Measurements from ENCODE around the gene FZR1. TPM values are rescaled to one million over a fixed set of nuclear protein-coding genes. Genes with fewer than 3 reads are reported as not detected.

Gene FZR1
- total and polyA plus RNA-seq, 9 of the 15 experiments (the other 6 are each of a cell fraction or from before 2014, with no cell fraction given) = 0.18 to 48.0 (median 22.2) TPM

DNA sequence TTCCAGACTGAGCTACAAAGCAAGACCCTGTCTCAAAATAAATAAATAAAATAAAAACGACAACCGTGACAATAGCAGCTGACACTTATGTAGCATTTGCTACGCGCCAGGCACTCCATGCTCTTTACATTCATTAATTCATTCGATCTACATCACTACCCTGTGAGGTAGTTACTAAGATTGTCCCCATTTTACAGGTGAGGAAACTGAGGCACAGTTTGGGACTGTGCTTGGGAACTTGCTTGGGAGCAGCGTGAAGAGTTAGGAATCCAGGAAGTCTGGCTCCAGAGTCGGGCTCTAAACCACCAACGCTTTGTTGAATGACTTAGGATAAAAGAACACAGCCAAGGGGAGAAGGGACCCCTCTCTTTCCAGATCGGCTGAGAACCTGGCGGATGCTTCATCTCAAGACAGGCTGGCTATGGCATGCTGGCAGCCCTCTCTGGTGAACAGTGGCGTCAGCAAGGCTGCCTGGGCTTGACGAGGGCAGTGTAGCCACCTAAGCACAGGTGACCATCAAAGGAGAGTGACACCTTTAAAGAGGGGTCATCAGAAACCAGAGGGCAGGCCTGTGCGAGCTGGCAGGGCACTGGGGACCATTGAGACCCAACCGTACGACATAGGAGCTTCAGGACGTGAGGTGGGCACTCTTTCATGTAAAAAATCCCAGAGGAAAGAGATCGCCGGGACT lies 6.2 kb upstream of the FZR1 start (continued):
- no peak for TF ChIP-seq ZFP1 (CRISPR knock-in tag; IDR thresholded peaks at IDR 0.05)
- TF ChIP-seq SMARCC2 (IDR thresholded peaks at IDR 0.05; ENCODE audit: low read depth) = no peak
- peak; percentile 61; the same call in 1 of the 2 replicates for TF ChIP-seq SMARCA5 (IDR thresholded peaks at IDR 0.05)
- TF ChIP-seq, protein P1, sequence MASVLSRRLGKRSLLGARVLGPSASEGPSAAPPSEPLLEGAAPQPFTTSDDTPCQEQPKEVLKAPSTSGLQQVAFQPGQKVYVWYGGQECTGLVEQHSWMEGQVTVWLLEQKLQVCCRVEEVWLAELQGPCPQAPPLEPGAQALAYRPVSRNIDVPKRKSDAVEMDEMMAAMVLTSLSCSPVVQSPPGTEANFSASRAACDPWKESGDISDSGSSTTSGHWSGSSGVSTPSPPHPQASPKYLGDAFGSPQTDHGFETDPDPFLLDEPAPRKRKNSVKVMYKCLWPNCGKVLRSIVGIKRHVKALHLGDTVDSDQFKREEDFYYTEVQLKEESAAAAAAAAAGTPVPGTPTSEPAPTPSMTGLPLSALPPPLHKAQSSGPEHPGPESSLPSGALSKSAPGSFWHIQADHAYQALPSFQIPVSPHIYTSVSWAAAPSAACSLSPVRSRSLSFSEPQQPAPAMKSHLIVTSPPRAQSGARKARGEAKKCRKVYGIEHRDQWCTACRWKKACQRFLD (CRISPR knock-in tag; IDR thresholded peaks at IDR 0.05) = no peak
- no peak for TF ChIP-seq SMARCB1 (IDR thresholded peaks at IDR 0.05; ENCODE audit: insufficient read length, low read depth)
- no peak for TF ChIP-seq BMI1 (IDR thresholded peaks at IDR 0.05; ENCODE audit: low read length)
- TF ChIP-seq, protein P2, sequence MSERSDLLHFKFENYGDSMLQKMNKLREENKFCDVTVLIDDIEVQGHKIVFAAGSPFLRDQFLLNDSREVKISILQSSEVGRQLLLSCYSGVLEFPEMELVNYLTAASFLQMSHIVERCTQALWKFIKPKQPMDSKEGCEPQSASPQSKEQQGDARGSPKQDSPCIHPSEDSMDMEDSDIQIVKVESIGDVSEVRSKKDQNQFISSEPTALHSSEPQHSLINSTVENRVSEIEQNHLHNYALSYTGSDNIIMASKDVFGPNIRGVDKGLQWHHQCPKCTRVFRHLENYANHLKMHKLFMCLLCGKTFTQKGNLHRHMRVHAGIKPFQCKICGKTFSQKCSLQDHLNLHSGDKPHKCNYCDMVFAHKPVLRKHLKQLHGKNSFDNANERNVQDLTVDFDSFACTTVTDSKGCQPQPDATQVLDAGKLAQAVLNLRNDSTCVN (CRISPR knock-in tag; IDR thresholded peaks at IDR 0.05) = no peak
- TF ChIP-seq HIVEP1 (CRISPR knock-in tag; IDR thresholded peaks at IDR 0.05) = no peak
- TF ChIP-seq, protein P3, sequence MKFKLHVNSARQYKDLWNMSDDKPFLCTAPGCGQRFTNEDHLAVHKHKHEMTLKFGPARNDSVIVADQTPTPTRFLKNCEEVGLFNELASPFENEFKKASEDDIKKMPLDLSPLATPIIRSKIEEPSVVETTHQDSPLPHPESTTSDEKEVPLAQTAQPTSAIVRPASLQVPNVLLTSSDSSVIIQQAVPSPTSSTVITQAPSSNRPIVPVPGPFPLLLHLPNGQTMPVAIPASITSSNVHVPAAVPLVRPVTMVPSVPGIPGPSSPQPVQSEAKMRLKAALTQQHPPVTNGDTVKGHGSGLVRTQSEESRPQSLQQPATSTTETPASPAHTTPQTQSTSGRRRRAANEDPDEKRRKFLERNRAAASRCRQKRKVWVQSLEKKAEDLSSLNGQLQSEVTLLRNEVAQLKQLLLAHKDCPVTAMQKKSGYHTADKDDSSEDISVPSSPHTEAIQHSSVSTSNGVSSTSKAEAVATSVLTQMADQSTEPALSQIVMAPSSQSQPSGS (CRISPR knock-in tag; IDR thresholded peaks at IDR 0.05) = no peak
- TF ChIP-seq ZNF764 (CRISPR knock-in tag; IDR thresholded peaks at IDR 0.05; ENCODE audit: low read depth) = no peak
- peak; percentile 93 for TF ChIP-seq BCOR (IDR thresholded peaks at IDR 0.05)
- no peak for TF ChIP-seq NFE2 (IDR thresholded peaks at IDR 0.05; ENCODE audit: low read depth)
- peak; percentile 70 to 82 for TF ChIP-seq KDM1A (IDR thresholded peaks at IDR 0.05)
- no peak for TF ChIP-seq FOXJ3 (CRISPR knock-in tag; IDR thresholded peaks at IDR 0.05)
- TF ChIP-seq NELFE (IDR thresholded peaks at IDR 0.05; ENCODE audit: insufficient read depth, insufficient read length) = no peak
- TF ChIP-seq, protein P4, sequence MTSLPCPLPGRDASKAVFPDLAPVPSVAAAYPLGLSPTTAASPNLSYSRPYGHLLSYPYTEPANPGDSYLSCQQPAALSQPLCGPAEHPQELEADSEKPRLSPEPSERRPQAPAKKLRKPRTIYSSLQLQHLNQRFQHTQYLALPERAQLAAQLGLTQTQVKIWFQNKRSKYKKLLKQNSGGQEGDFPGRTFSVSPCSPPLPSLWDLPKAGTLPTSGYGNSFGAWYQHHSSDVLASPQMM (CRISPR knock-in tag; IDR thresholded peaks at IDR 0.05) = no peak
- TF ChIP-seq, protein P5, sequence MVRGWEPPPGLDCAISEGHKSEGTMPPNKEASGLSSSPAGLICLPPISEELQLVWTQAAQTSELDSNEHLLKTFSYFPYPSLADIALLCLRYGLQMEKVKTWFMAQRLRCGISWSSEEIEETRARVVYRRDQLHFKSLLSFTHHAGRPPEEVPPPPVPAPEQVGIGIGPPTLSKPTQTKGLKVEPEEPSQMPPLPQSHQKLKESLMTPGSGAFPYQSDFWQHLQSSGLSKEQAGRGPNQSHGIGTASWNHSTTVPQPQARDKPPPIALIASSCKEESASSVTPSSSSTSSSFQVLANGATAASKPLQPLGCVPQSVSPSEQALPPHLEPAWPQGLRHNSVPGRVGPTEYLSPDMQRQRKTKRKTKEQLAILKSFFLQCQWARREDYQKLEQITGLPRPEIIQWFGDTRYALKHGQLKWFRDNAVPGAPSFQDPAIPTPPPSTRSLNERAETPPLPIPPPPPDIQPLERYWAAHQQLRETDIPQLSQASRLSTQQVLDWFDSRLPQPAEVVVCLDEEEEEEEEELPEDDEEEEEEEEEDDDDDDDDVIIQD (CRISPR knock-in tag; IDR thresholded peaks at IDR 0.05) = no peak
- TF ChIP-seq DMBX1 (CRISPR knock-in tag; IDR thresholded peaks at IDR 0.05; ENCODE audit: borderline replicate concordance) = no peak
- TF ChIP-seq, protein P6, sequence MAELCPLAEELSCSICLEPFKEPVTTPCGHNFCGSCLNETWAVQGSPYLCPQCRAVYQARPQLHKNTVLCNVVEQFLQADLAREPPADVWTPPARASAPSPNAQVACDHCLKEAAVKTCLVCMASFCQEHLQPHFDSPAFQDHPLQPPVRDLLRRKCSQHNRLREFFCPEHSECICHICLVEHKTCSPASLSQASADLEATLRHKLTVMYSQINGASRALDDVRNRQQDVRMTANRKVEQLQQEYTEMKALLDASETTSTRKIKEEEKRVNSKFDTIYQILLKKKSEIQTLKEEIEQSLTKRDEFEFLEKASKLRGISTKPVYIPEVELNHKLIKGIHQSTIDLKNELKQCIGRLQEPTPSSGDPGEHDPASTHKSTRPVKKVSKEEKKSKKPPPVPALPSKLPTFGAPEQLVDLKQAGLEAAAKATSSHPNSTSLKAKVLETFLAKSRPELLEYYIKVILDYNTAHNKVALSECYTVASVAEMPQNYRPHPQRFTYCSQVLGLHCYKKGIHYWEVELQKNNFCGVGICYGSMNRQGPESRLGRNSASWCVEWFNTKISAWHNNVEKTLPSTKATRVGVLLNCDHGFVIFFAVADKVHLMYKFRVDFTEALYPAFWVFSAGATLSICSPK (IDR thresholded peaks at IDR 0.05; ENCODE audit: borderline replicate concordance) = no peak
- peak; percentile 29; the same call in 1 of the 2 replicates for TF ChIP-seq HDAC2 (IDR thresholded peaks at IDR 0.05)
